DMS53 (cell line): ENCODE measurements around the gene NMNAT2.
A peak's percentile ranks its signal among the peaks of the same experiment; 100 is the strongest.

Source experiments
- DNase-seq: peaks from one replicate; lab custom pipeline; 2025; lab: John Stamatoyannopoulos, UW

Gene NMNAT2

DNA sequence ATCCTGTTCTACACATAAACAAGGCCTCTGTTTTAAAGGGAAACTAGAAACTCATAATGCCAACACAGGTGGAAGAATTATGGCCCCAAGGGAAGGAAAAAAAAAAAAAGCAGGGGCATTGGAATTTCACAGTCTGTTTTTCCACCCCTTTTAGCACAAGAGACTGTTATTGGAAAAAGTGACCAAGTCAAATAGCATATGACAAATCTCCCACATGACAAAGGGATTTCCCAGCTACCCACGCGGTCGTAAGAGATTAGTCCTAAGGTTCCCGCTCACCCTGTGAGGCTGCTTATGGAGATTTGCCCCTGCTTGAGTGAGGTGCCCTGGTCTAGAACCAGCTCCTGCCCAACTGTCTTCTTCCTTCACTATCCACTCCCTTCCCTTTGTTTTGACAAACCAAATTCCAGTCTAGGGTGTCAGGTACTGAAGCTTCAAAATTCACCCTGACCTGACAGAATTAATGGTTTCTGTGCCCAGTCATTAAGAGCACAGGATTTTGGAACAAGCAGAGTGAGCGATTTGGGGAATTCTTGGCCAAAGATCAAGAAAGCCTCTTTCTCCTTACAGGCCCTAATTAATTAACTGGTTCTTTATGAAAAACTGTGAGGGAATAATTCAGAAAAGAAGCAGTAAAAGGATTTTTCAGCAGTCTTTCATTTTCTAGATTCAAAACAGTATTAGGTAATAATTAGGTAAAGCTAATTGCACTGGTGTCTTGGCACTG lies 107.3 kb downstream of the NMNAT2 start:
- DNase-seq: no peak

DNA sequence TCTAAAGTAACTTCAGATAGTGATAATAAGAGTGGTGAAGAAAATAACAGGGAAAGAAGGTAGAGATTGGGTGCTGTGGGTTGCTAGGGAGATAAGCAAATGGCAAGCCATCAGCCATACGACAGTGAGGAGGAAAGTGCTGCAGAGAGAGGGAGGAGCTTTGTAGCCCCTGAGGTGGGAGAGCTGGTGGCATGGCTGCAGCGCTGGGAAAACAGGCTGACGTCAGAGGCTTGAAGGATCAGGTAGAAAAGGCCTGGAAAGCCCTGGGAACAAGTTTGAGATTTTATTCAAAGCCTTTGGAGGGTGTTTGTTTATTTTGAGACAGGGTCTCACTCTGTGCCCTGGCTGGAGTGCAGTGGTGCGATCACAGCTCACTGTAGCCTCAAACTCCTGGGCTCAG lies 109.5 kb downstream of the NMNAT2 start:
- DNase-seq: no peak

DNA sequence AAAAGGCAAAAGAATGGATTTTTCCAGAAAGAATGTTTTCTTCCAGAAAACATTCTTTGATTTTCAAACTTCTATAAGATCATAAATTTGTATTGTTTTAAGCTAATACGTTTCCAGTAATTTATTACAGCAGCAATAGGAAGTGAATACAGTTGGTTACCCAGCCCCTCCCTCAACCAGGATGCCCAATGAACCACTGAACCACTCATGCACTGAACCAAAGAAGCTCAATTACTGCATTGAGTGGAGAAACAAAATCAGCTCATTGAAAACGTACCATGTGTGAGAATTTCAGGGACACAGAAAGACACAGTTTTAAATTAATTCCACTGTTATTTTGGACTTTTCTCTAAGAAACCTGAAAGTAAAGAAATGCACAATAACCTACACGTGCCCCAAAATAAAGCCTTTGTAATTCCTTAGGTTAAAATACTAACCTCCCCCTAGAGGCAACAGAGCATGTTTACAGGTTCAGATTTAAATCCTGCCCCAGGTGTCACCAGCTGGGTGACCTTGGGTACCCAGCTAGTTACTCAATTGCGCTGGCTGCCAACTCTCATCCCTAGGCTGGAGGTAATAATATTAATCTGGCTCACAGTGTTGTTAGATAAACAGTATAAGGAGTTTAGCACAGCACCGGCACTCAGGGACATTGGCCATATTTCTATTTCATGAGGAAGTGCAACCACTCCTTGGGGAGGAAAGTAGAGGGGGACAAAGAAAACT lies 111.7 kb downstream of the NMNAT2 start:
- DNase-seq: peak; percentile 37

DNA sequence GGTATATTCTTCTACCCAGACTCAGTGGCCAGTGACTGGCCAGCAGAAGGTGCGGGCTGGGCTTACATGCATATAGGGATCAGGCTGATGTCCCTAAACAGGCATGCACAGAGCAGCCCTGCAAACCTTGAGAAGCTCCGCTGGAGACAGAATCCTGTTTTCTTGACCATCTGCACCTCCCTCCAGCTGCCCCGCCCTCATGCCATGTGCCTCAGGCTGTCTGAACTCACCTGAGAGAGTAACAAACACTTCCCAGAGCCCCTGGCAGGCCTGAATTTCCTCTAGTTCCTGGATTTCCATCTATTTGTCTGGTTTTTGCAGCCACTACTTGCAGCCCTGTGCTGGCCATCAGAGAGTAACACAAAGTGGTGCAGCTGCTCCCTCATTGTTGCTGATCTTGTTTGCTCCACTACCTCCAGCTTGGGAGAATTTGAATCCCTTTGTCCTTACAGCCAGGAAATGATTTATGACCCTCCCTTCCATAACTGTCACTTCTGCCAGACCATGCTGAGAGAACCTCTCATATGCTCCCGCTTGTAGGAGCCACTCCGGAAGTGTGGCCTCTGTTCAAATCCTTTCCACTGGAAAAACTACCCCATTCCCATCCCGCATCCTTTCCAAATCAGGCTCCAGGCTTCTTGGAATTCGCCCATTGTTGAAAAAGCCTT lies 113.6 kb downstream of the NMNAT2 start:
- DNase-seq: peak; percentile 66

DNA sequence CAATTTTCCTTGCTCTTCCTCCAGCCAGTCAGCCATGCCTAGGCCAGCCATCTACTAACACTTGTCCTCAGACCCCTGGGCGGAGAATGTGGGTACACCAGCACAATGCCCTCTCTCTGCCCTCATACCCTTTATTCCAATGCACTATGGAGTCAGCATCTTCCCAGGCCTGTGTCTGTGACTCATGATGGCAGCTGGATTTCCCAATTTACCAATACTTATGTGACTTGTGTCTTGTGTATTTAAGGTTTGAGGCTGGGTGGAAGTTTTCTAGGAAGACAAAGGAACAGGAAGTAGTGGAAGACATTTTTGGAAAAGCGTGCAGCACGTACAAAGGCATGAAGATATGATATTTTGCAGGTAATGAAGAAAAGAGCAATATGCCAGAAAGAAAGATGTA lies 114.3 kb downstream of the NMNAT2 start:
- no peak for DNase-seq

DNA sequence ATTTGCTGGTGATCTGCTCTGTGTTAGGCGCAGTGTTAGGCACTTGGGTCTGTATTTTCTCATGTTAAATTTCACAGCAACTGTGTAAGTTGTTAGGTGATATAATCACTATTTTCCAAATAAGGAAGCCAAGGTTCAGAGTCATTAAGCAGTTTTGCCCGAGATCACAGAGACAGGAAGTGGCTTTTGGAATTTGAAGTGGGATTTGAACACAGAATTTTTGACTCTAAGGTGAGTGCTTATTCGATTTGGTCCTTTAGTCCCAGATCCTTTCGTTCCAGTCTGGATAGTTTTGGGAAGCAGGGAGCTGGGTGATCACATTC lies 114.9 kb downstream of the NMNAT2 start:
- no peak for DNase-seq

DNA sequence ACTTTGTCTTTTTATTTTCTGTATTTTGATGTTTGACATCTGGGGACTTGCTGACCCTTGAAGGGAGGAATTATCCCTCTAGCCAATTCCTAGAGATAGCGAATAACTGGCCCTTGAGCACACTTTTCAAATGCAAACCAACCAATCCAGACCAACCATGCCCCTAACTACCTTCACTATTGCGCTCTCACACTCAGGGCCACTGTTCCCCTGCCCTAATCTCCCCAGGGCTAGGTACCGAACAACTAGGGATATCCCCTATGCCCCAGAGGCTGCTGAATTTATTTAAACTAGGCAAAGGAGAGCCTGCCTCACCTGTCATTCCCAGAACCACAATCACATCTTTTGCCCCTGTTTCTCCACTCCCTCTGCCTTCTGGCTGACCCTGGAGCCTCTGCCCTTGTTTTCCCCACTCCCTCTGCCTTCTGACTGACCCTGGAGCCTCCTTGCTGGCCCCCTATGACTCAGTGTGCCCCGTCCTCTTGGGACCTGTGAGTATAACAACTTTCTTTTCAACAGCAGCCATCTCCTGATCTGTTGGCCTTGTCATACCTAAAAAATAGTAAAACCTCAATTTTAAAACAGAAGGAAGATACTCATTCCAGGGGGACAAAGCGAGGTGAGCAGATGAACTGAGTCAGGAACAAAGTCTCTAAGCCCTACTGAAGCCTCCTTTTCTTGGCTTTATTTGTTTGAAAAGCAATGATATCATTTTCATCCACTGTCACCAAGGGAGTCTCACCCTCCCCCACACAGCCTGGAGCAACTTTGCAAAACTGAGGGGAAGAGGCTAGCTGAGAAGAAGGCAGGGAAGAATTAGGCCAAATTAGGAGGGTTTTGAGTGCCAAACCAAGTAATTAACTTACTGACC lies 115.5 kb downstream of the NMNAT2 start:
- no peak for DNase-seq

DNA sequence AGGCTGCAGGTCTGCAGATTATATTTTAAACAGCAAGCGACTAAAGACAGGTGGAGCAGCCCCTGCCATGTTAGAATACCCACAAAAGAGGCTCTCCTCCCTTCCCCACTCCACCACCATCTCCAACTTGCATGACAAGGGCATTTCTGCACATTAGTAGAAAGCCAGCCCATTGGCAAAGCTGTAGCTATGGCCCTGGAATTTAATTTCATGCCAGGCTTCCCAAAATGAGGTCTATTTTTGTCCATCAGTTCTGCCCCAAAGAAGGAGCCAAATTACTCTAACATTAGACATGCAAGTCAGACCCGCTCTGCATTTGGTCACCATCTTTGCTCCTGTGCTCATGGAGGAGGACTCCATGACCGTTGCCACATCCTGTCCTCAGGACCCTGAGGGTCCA lies 116.9 kb downstream of the NMNAT2 start:
- DNase-seq: no peak

DNA sequence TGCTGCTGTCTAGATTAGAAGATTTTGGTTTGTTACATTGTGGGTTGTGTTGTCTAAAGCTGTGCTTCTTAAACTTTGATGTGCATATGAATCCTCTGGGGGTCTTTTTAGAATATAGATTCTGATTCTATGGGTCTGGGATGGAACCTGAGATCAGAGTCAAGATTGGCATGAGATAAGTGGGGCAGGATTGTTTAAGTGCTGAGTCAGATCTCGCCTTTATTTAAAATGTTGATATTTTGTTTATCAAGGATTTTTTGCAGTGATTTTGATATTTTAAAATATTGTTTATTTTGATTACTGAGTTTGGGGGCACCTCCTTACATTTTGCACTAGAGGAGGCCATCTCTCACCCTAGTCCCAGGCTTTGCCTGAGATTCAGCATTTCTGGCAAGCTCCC lies 117.4 kb downstream of the NMNAT2 start:
- no peak for DNase-seq

DNA sequence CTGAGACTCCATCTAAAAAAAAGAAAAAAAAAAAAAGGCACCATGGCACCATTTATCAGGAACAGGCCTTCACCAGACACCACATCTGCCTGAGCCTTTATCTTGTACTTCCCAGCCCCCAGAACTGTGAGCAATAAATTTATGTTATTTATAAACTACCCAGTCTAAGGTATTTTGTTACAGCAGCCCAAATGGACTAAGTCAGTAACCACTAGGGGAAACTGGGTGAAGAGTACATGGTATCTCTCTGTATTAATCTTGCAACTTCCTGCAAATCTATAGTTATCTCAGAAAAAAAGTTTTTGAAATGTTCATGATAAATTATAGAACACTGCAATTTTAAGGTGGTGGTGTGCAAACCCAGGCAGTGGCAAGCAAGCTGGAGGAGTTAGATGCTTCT lies 117.8 kb downstream of the NMNAT2 start:
- DNase-seq: no peak

DNA sequence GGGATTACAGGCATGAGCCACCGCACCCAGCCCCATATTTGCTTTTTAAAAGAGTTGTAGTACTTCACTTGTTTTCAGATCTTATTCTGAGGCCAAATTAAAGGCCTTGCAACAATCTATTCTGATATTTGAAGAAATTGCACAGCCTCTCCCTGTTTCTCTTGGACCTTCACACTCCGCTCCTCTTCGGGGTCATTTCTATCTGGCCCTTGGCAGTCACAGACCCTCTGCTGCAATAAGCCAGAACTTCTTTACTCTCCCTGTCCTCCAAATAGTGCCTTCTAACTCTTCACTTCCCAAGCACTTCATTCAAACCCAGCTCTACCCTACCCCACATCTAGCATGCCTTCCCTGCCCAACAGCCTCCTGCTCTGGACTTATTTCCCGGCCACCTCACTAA lies 121.4 kb downstream of the NMNAT2 start:
- no peak for DNase-seq

DNA sequence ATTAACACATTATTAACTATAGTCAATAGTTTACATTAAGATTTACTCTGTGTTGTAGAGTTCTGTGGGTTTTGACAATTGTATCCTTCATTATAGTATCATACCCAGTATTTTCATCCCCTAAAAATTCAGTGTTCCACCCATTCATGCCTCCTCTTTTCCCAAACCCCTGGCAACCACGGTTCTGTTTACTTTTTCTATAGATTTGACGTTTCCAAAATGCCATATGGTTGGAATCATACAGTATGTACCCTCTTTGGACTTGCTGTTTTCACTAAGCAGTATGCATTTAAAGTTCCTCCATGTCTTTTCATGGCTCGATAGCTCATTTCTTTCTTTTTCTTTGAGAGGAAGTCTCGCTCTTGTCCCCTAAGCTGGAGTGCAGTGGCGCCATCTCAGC lies 122.7 kb downstream of the NMNAT2 start:
- no peak for DNase-seq

DNA sequence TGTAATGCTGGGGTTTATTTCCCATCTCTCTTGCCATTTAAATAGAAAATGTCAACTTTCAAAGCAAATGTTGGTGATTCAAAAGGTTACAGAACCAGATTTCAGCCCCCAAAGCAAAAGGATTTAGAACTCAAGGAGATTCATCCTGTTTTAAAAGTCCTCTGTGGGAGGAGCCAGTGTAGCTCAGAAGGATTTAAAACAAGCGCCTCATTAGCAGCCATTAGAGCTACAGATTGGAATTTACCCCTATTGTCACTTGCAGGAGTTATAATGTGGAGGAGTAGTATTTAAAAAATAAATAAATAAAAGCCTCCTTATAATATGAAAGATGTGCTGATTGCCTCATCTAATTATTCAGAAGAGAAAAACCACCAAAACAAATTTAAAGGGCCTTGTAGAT lies 124.3 kb downstream of the NMNAT2 start:
- DNase-seq: no peak

DNA sequence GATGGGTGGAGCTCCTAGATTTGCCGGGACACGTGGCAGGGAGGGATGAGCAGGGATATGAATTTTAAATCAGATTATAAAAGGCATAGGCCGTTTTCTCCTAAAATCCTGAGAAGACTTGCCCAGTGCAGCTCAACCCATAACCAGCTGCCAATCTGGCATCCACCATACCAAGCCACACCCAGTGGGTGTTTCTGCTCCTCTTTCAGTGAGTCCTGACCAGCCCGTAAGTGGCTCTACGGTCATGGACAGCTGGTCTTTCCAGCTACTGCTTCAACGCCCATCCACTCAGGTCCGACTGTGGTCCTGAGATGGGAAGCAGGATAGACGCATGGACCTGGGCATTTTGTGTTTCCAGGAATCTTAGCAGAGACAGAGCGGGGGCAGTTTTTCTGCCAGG lies 124.9 kb downstream of the NMNAT2 start:
- DNase-seq: no peak

DNA sequence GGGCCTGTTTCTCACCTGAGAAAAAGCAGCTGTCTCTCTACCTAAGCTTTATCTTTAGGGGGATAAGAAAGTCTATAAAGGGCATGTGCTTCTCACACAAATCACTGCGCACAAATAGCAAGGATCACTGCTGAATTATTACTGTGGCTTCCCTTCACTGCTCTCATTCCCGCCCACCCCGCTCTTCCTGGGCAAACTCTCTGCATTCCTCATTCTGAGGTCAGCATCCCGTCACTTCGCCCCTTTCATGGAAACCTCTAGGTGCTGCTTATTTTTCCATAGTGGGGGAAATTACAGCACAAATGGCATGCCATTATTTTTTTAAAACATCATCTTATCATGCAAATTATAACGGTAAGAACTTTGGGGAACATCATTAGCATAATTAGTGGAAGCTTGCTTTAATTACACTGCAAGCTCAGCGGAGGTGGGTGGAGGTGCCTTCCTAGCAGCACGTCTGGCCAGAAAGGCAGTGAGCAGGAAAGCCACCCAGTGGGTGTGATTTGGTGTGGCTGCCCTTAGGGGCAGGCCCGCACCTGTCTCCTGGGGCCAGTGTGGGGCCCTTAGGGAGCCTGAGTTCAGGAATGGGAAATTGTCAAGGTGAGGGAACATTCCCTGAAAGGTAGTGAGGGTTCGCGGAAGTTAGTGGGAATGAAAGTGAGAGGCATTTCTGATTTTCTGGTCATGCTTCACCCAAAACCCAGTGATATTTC lies 126.2 kb downstream of the NMNAT2 start:
- no peak for DNase-seq

DNA sequence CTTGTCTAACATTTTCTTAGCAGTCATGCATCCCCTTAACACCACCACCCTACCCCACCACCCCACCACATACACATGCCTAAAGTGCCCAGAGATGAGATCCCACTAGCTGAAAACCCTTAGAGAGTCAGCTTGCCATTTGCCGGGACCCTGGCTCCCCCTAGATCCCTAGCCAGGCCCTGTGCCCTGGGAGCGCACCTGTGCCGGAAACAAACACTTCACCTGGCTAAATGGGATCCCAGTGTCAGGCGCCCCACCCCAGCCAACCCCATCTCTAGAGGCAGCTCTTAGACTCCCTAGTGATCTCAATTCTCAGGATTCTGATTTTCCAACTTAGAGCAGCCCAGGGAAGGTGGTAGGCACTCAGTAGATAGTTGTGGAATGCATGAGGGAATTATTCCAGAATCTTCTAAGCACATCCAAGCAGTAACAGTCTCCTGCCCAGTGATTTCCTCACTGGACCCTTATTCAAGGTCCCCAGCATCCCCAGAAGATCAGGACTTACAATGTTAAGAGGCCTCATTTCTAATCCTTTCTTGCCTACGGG lies 126.9 kb downstream of the NMNAT2 start:
- DNase-seq: no peak

DNA sequence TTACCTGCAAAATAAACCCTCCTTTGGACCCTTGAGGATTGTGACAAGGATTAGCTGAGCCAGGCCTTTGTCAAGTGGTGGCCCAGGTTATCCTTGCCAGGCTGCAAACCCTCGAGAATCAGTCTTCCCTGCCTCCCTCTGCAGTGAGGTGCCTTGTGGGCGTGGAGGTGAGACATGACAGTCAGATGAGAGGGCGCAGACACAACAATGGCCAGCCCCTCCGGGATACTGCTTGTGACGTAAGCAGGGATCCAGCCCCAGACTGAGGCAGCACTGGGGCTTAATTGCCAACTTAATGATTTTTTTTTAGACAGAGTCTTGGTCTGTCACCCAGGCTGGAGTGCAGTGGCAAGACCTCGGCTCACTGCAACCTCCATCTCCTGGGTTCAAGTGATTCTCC lies 127.6 kb downstream of the NMNAT2 start:
- DNase-seq: no peak

DNA sequence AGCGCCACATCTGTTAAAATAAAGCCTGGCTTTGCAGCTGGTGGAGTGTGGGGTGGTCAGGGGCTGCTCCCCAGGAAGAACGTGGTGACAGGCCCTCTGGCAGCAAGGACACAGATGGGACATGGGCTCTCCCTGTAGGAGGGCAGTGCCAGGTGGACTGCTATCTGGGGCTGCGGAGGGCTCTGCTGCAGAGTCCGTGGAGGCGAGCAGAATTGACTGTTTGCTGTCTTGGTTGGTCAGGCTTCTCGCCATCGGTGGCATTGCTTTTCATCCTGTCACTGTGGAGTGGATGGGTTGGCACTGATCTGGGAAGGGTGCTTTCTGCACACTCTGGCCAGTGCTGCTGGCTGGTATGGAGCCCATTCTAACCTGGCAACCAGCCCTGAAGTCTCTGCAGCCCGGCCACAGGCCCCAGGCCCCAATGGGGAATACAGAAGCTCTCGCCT lies 129.1 kb downstream of the NMNAT2 start:
- no peak for DNase-seq

DNA sequence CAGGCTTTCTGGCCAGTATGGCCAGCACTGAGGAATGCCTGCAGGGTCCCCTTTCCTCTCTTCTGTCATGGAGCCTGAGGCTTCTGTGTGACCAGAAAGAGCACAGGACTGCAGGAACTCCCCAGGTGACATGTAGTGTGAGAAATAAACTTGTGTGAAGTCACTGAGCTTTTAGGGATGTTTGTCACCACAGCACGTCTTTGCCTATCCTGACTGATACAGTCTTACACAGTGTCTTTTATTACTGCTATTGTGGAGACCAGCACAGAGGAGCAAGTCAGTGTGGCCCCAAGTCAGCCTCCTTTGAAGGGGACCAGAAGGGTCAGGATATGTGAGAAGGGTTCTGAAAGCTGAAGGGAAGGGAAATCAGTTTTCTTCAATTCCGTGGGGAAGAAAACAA lies 129.6 kb downstream of the NMNAT2 start:
- no peak for DNase-seq

DNA sequence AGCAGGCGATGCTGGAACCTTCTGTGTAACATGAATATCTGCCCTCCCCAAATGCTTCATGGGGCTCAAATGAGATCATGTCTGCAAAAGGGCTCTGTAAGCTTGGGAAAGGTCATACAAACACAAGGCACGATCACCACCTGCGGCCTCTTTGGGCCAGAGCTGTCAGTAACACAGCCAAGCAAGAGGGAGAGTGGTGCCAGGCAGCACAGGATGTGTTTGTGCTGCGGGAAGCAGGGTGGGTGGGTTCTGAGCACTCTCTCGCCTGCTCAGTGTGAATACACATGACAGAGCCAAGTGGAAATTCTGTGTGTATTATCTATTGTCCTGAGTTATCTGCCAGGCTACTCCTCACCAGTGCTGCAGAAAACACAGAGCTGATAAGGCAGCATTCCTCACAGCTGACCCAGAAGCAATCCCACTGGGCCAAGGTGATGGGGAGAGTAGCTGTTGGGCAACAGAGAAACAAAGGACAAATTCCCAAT lies 130.9 kb downstream of the NMNAT2 start:
- no peak for DNase-seq

DNA sequence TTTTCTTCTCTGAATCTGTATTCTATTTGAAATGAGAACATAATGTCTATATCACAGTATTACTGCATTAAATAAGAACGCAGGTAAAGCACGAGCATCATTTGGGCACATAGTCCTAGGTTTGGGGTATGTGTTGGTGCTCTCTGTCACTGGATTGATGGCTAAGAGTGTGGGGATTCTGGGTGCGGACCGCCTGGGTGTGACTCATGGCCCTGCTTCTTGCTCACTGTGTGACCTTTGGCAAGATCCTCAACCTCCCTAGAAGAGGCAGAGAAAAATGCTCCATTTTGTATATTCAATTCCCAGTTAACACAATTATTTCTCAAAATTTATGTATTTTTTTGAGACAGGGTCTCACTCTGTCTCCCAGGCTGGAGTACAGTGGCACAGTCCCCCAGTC lies 132.4 kb downstream of the NMNAT2 start:
- no peak for DNase-seq
